Gastrocnemius medialis (tissue), 4 donors: Measurements from ENCODE around the gene KLHDC9.

Experiments
- POLR2A ChIP-seq, 2 donors: fragments of 450-650 bp; IDR thresholded peaks; one replicate each; pipeline ENCODE4 v1.6.1; 2017; ENCODE audit warnings: antibody characterized with exemption in 2 of 2, mild to moderate bottlenecking in 2 of 2, moderate library complexity in 2 of 2
- TF ChIP-seq, protein P1 (sequence below), 5 experiments: fragments of 450-650 bp in 3 of 5; fragments of 200-600 bp in 2 of 5; sonication (generic) in 2 of 5; IDR thresholded peaks in 4 of 5; conservative IDR thresholded peaks in 1 of 5; 1 replicate in 4 of 5; 2 replicates in 1 of 5; pipeline ENCODE4 v1.5.1; 2016 to 2019; ENCODE audit warnings: antibody characterized with exemption in 5 of 5, mild to moderate bottlenecking in 3 of 5, moderate library complexity in 3 of 5

DNA sequence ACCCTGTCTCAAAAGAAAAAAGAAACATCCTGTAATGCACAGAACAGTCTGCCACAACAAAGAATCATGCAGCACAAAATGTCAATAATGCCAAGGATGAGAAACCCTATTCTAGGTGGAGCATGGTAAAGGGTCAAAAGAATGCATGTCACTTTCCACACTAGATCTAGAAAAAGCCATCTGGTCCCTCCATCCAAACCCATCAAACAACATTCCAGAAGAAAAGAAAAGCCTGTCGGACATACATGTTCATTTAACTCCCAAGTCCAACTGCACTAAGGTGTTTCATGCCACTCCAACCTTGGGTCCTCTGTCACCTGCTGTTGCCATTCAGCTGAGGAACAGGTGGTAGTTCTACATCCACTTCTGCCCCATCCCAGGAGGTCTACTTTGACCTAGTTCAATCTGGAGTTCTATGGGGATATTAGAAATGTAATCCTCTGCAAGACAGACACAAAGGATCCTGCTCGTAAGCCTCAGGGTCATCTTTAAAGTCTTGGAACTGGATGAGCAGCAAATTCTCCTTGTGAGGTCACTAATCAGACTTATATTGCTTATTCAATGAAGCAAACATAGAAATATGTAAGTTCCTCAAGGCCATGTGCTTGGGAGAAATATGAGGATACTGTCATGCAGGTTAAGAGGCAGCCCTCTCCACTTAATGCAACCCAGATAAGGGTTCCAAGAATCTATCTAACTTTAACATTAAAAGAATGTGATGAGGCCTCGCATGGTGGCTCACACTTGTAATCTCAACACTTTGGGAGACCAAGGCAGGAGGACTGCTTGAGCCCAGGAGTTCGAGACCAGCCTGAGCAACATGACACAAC lies 30.6 kb downstream of the KLHDC9 start:
- TF ChIP-seq, protein P1, sequence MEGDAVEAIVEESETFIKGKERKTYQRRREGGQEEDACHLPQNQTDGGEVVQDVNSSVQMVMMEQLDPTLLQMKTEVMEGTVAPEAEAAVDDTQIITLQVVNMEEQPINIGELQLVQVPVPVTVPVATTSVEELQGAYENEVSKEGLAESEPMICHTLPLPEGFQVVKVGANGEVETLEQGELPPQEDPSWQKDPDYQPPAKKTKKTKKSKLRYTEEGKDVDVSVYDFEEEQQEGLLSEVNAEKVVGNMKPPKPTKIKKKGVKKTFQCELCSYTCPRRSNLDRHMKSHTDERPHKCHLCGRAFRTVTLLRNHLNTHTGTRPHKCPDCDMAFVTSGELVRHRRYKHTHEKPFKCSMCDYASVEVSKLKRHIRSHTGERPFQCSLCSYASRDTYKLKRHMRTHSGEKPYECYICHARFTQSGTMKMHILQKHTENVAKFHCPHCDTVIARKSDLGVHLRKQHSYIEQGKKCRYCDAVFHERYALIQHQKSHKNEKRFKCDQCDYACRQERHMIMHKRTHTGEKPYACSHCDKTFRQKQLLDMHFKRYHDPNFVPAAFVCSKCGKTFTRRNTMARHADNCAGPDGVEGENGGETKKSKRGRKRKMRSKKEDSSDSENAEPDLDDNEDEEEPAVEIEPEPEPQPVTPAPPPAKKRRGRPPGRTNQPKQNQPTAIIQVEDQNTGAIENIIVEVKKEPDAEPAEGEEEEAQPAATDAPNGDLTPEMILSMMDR (IDR thresholded peaks at IDR 0.05 in 4 of 5, conservative IDR thresholded peaks at IDR 0.05 in 1 of 5): no peak
- TF ChIP-seq POLR2A (IDR thresholded peaks at IDR 0.05): no peak
